ENCODE results near the gene GSTM2. TPM values are rescaled to one million over a fixed set of nuclear protein-coding genes. Genes with fewer than 3 reads are reported as not detected.

GSTM2 gene
- total and polyA plus RNA-seq, 4 donors, result 7.1 to 15.1 (median 7.9) TPM

DNA sequence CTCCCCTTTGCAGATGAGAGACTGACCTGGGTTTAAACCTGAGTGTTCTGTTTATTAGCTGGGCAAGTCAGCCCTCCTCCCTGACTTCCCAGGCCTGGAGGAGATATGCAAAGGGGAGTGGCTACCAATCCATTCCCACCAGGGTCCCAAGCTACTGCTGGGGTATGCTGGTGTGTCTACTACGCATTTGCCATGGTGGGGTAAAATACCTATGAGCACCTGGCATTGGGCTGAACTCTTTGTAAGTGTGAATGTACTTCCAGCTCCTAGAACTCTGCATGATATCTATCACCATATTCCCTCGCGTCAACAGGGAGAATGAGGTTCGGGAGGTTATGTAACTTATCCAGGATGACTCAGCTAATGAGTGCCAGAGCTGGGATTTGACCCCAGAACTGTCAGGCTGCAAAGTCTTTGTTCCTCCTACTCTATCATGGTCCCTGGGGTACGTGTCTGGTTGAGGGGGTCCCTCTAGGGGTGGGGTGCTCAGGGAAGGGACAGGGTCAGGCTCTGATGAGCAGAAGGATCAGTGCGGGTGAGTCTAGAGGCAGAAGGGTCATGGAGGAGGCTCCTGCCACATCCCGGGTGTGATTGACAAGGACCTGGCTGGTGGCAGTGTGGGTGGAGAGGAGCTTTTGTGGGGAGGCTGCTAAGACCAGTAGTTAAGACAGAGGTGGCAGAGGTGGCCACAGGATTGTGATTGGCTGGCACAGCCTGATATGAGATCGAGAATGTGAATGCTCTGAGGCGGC lies 31.5 kb upstream of the GSTM2 start:
- H3K4me1 ChIP-seq (ENCODE audit: control insufficient read depth in 4 of 4, insufficient read depth in 4 of 4, low read length in 3 of 4), result peaks cover 0 to 9% (median 4%) of the 10 kb centered on the region in 4 donors
- H3K27me3 ChIP-seq (ENCODE audit: control insufficient read depth in 4 of 4, insufficient read depth in 4 of 4, low read length in 3 of 4), result no peaks in the 10 kb centered on the region
- peaks cover 0 to 8% (median 2%) of the 10 kb centered on the region in 4 donors for H3K36me3 ChIP-seq (ENCODE audit: control insufficient read depth in 4 of 4, insufficient read depth in 3 of 4, low read depth in 1 of 4, low read length in 3 of 4)
- no peak overlapping the region for H3K4me3 ChIP-seq (ENCODE audit: low read depth in 1 of 3, low read length in 3 of 3)
- H3K9ac ChIP-seq (ENCODE audit: low read depth in 1 of 2, low read length in 2 of 2), result no peak overlapping the region
- TF ChIP-seq, protein P1, sequence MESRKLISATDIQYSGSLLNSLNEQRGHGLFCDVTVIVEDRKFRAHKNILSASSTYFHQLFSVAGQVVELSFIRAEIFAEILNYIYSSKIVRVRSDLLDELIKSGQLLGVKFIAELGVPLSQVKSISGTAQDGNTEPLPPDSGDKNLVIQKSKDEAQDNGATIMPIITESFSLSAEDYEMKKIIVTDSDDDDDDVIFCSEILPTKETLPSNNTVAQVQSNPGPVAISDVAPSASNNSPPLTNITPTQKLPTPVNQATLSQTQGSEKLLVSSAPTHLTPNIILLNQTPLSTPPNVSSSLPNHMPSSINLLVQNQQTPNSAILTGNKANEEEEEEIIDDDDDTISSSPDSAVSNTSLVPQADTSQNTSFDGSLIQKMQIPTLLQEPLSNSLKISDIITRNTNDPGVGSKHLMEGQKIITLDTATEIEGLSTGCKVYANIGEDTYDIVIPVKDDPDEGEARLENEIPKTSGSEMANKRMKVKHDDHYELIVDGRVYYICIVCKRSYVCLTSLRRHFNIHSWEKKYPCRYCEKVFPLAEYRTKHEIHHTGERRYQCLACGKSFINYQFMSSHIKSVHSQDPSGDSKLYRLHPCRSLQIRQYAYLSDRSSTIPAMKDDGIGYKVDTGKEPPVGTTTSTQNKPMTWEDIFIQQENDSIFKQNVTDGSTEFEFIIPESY (IDR thresholded peaks at IDR 0.05), result no peak
- TF ChIP-seq RAD21 (IDR thresholded peaks at IDR 0.05) (no peak), RXRA (IDR thresholded peaks at IDR 0.05) (peak in 1 of 2 donors; percentile 11), SP1 (IDR thresholded peaks at IDR 0.05) (no peak), FOXA2 (IDR thresholded peaks at IDR 0.05) (no peak), JUND (IDR thresholded peaks at IDR 0.05) (peak in 1 of 2 donors; percentile 66), FOXA1 (IDR thresholded peaks at IDR 0.05) (no peak), TAF1 (conservative IDR thresholded peaks at IDR 0.05) (no peak), EGR1 (IDR thresholded peaks at IDR 0.05; ENCODE audit: low read depth in 2 of 2) (no peak), NR2F2 (IDR thresholded peaks at IDR 0.05) (no peak), HNF4A (conservative IDR thresholded peaks at IDR 0.05) (peak in 1 of 2 donors; percentile 17), HNF4G (IDR thresholded peaks at IDR 0.05) (no peak), YY1 (IDR thresholded peaks at IDR 0.05) (no peak), GABPA (IDR thresholded peaks at IDR 0.05 in 1 of 2, conservative IDR thresholded peaks at IDR 0.05 in 1 of 2) (no peak)
- TF ChIP-seq, protein P2, sequence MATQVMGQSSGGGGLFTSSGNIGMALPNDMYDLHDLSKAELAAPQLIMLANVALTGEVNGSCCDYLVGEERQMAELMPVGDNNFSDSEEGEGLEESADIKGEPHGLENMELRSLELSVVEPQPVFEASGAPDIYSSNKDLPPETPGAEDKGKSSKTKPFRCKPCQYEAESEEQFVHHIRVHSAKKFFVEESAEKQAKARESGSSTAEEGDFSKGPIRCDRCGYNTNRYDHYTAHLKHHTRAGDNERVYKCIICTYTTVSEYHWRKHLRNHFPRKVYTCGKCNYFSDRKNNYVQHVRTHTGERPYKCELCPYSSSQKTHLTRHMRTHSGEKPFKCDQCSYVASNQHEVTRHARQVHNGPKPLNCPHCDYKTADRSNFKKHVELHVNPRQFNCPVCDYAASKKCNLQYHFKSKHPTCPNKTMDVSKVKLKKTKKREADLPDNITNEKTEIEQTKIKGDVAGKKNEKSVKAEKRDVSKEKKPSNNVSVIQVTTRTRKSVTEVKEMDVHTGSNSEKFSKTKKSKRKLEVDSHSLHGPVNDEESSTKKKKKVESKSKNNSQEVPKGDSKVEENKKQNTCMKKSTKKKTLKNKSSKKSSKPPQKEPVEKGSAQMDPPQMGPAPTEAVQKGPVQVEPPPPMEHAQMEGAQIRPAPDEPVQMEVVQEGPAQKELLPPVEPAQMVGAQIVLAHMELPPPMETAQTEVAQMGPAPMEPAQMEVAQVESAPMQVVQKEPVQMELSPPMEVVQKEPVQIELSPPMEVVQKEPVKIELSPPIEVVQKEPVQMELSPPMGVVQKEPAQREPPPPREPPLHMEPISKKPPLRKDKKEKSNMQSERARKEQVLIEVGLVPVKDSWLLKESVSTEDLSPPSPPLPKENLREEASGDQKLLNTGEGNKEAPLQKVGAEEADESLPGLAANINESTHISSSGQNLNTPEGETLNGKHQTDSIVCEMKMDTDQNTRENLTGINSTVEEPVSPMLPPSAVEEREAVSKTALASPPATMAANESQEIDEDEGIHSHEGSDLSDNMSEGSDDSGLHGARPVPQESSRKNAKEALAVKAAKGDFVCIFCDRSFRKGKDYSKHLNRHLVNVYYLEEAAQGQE (IDR thresholded peaks at IDR 0.05), result no peak
- TF ChIP-seq, protein P3, sequence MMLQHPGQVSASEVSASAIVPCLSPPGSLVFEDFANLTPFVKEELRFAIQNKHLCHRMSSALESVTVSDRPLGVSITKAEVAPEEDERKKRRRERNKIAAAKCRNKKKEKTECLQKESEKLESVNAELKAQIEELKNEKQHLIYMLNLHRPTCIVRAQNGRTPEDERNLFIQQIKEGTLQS (IDR thresholded peaks at IDR 0.05), result peak; percentile 23
- TF ChIP-seq, protein P4, sequence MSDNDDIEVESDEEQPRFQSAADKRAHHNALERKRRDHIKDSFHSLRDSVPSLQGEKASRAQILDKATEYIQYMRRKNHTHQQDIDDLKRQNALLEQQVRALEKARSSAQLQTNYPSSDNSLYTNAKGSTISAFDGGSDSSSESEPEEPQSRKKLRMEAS (IDR thresholded peaks at IDR 0.05), result no peak
- TF ChIP-seq, protein P5, sequence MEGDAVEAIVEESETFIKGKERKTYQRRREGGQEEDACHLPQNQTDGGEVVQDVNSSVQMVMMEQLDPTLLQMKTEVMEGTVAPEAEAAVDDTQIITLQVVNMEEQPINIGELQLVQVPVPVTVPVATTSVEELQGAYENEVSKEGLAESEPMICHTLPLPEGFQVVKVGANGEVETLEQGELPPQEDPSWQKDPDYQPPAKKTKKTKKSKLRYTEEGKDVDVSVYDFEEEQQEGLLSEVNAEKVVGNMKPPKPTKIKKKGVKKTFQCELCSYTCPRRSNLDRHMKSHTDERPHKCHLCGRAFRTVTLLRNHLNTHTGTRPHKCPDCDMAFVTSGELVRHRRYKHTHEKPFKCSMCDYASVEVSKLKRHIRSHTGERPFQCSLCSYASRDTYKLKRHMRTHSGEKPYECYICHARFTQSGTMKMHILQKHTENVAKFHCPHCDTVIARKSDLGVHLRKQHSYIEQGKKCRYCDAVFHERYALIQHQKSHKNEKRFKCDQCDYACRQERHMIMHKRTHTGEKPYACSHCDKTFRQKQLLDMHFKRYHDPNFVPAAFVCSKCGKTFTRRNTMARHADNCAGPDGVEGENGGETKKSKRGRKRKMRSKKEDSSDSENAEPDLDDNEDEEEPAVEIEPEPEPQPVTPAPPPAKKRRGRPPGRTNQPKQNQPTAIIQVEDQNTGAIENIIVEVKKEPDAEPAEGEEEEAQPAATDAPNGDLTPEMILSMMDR (IDR thresholded peaks at IDR 0.05; ENCODE audit: low read depth, low read length, missing input control), result no peak
- no peak overlapping the region for H3K27ac ChIP-seq (ENCODE audit: low read depth in 1 of 2, low read length in 2 of 2)
- H3K9me3 ChIP-seq (ENCODE audit: control insufficient read depth in 4 of 4, low read length in 3 of 4), result no peaks in the 10 kb centered on the region
- no peak for DNase-seq (ENCODE audit: low spot score)
- WGBS, result 54% methylated on average over 9 of the region's 9 CpGs

Measured in liver (tissue), 9 donors.